GM19023 (cell line): ENCODE data around the gene TEX50.
"Not testable (repeated sequence)": the region's sequence is repeated elsewhere in the genome, so short reads cannot be mapped to it uniquely, and the experiment has no call there.

Source experiments
- ATAC-seq: cut with Tn5 transposase; IDR thresholded peaks from one replicate; pipeline ENCODE4 v1.9.1; 2021; ENCODE audit warnings: mild to moderate bottlenecking, moderate library complexity; ENCODE audit not compliant: unreplicated experiment

TEX50 gene

GRCh38 chr1:173661271-173661670 lies 26.1 kb downstream of the TEX50 start:
- ATAC-seq: no peak

GRCh38 chr1:173661763-173662162 lies 26.6 kb downstream of the TEX50 start:
- ATAC-seq: no peak

- no peak for ATAC-seq
Measured at GRCh38 chr1:173663159-173663558, 28.0 kb downstream of the TEX50 start.

DNA sequence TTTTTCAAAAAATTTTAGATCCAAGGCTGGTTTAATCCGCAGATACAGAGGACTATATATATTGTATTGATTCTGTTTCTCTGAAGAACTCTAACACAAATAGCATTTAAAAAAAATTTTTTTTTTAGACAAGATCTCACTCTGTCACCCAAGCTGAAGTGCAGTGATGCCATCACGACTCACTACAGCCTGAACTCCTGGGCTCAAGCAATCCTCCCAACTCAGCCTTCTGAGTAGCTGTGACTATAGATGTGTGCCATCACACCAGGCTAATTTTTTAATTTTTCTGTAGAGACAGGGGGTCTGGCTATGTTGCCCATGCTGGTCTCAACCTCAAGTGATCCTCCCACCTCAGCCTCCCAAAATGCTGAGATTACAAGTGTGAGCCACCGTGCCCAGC lies 31.5 kb downstream of the TEX50 start:
- no peak for ATAC-seq

DNA sequence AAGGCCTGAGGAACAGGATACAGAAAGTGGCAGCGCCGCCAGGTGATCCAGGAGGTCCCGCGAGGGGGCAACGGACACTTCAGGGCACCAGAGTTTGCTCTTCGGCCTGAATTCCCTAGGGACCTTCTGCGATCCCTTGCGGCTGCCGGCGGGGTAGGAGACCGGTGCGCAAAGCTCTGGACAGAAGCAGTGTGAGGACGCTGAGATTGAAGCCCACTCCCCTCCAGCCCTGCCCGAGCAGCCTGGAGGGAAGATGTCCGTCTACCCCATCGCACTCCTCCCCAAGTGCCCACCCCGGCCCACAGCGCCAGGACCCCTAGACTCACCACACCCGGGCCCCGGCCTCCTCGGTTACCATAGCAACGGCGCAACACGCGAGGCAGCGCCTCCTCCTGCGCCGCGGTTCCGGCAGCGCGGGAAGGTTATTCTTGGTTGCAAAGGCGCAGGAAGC lies 34.4 kb downstream of the TEX50 start, which contains the start of gene ANKRD45:
Gene ANKRD45, minus strand, starts transcription at position 361 of the 451 bp plus-strand sequence. CDS start 10,433 bp downstream, outside the sequence.
- ATAC-seq: no peak

DNA sequence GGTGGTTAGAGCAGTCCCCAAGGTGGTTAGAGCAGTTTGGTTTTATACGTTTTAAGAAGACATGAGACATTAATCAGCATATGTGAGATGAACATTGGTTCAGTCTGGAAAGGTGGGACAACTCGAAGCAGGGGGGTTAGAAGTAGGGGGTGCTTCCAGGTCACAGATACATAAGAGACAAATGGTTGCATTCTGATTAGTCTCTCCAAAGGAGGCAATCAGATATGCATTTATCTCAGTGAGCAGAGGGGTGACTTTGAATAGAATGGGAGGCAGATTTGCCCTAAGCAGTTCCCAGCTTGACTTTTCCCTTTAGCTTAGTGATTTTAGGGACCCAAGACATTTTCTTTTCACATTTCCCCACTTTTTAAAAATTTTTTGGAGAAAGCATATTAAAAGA lies 39.4 kb downstream of the TEX50 start:
- not testable (repeated sequence) for ATAC-seq

DNA sequence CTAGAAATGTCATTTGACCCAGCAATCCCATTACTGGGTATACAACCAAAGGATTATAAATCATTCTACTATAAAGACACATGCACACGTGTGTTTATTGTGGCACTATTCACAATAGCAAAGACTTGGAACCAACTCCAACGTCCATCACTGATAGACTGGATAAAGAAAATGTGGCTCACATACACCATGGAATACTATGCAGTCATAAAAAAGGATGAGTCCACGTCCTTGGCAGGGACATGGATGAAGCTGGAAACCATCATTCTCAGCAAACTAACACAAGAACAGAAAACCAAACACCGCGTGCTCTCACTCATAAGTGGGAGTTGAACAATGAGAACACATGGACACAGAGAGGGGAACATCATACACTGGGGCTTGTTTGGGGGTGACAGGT lies 45.0 kb downstream of the TEX50 start:
- not testable (repeated sequence) for ATAC-seq

GRCh38 chr1:173682184-173682583 lies 47.0 kb downstream of the TEX50 start:
- no peak for ATAC-seq

- ATAC-seq: not testable (repeated sequence)
Measured at GRCh38 chr1:173683838-173684237, 48.7 kb downstream of the TEX50 start.

- not testable (repeated sequence) for ATAC-seq
Measured at GRCh38 chr1:173685121-173685520, 50.0 kb downstream of the TEX50 start.
